Measurements from ENCODE around the gene DPP9. TPM values are rescaled to one million over a fixed set of nuclear protein-coding genes. Genes with fewer than 3 reads are reported as not detected.

The DPP9 gene
- total RNA-seq, 1 donor from 2014 or later: 84.8 TPM

- Mint-ChIP-seq H3K4me3 (ENCODE audit: low read depth) (no peak overlapping the region), H3K9me3 (no peaks in the 10 kb centered on the region), H3K36me3 (ENCODE audit: low read depth) (peaks cover 58% of the 10 kb centered on the region), H3K27ac (no peak overlapping the region), H3K27me3 (ENCODE audit: low read depth) (no peaks in the 10 kb centered on the region), H3K4me1 (ENCODE audit: low read depth) (no peaks in the 10 kb centered on the region)
- intact Hi-C loops (cut with micrococcal nuclease): no loop called here
- DNase-seq (ENCODE audit: low spot score): no peak
These were observed 23.0 kb downstream of the DPP9 start for GRCh38 chr19:4700693-4700970.

- Mint-ChIP-seq H3K36me3 (ENCODE audit: low read depth) (peaks cover 60% of the 10 kb centered on the region), H3K9me3 (no peaks in the 10 kb centered on the region), H3K4me1 (ENCODE audit: low read depth) (no peaks in the 10 kb centered on the region), H3K27ac (no peak overlapping the region), H3K4me3 (ENCODE audit: low read depth) (no peak overlapping the region), H3K27me3 (ENCODE audit: low read depth) (no peaks in the 10 kb centered on the region)
- intact Hi-C loops (cut with micrococcal nuclease): no loop called here
- no peak for DNase-seq (ENCODE audit: low spot score)
These were observed 23.6 kb downstream of the DPP9 start for GRCh38 chr19:4699826-4700692.

- no peak for DNase-seq (ENCODE audit: low spot score)
- no peak overlapping the region for H3K4me3 Mint-ChIP-seq (ENCODE audit: low read depth)
- no peaks in the 10 kb centered on the region for H3K27me3 Mint-ChIP-seq (ENCODE audit: low read depth)
- intact Hi-C loops (cut with micrococcal nuclease): no loop called here
- H3K27ac Mint-ChIP-seq: no peak overlapping the region
- no peaks in the 10 kb centered on the region for H3K4me1 Mint-ChIP-seq (ENCODE audit: low read depth)
- no peaks in the 10 kb centered on the region for H3K9me3 Mint-ChIP-seq
- H3K36me3 Mint-ChIP-seq (ENCODE audit: low read depth): peaks cover 68% of the 10 kb centered on the region
These were observed 26.3 kb downstream of the DPP9 start for GRCh38 chr19:4697304-4697703.

DNA sequence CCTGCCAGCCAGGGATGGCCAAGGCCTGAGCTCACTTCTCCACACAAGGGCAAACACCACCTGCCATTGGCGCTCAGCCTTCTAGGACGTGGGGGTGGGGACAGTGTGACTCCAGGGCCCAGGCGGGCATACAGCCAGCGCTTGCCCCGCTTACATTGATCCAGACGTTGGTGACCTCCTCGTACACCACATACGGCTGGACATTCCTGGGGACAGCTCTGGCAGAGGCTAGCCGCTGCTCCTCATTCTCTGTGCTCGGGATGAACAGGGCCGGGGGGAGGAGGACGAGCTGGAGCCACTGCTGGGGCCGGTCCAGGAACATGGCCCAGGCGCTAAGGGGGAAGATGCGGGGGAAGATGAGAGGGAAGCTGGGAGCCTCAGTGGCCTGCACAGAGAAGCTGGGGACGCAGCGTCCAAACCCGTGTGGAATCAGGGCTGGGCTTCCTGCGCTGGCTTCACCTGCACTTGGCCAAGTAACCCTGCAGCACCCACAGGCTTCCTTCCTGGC lies 28.4 kb downstream of the DPP9 start:
- no peak for DNase-seq (ENCODE audit: low spot score)
- Mint-ChIP-seq H3K4me1 (ENCODE audit: low read depth) (no peaks in the 10 kb centered on the region), H3K9me3 (no peaks in the 10 kb centered on the region), H3K27me3 (ENCODE audit: low read depth) (no peaks in the 10 kb centered on the region), H3K36me3 (ENCODE audit: low read depth) (peaks cover 62% of the 10 kb centered on the region), H3K27ac (no peak overlapping the region), H3K4me3 (ENCODE audit: low read depth) (no peak overlapping the region)
- intact Hi-C loops (cut with micrococcal nuclease): no loop called here

DNA sequence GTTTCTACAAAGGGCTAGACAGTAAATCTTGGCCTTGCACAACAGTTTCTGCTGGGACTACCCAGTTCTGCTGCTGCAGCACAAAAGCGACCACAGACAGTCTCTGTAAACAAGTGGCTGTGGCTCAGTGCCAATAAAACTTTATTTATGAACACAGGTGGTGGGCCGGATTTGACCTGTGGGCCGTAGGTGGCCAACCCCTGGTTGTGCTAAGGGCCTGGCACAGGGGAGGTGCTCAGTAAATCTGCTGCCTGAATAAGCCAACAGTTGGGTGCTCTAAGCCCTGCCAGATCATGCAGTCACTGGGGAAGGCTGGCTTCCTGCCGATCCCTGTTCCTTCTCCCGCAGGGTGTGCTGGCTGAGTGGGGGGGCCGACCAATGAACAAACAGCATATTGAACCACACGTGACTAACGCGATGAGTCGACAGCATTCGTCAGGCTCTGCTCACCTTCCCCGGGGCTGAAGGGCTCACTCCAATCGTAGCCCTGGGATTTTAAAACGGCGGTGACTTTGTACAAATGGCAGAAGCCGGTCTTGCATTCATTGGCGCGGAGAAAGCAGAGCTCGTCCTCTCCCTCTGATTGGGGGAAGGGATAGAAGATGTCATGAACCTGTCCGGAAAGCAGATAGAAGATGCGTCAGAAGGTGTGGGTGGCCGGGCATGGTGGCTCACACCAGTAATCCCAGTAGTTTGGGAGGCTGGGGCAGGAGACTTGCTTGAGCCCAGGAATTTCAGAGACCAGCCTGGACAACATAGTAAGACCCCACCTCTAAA lies 29.2 kb downstream of the DPP9 start:
- DNase-seq (ENCODE audit: low spot score): no peak
- H3K27me3 Mint-ChIP-seq (ENCODE audit: low read depth): no peaks in the 10 kb centered on the region

GRCh38 chr19:4693471-4694121 lies 30.0 kb downstream of the DPP9 start:
- H3K9me3 Mint-ChIP-seq: no peaks in the 10 kb centered on the region
- H3K27ac Mint-ChIP-seq: no peak overlapping the region
- intact Hi-C loops (cut with micrococcal nuclease): no loop called here
- H3K36me3 Mint-ChIP-seq (ENCODE audit: low read depth): peaks cover 52% of the 10 kb centered on the region
- DNase-seq (ENCODE audit: low spot score): no peak
- no peak overlapping the region for H3K4me3 Mint-ChIP-seq (ENCODE audit: low read depth)
- no peaks in the 10 kb centered on the region for H3K27me3 Mint-ChIP-seq (ENCODE audit: low read depth)
- H3K4me1 Mint-ChIP-seq (ENCODE audit: low read depth): no peaks in the 10 kb centered on the region

More for the DNA sequence above, 29.2 kb downstream of the DPP9 start:
- H3K4me1 Mint-ChIP-seq (ENCODE audit: low read depth): no peaks in the 10 kb centered on the region
- peaks cover 54% of the 10 kb centered on the region for H3K36me3 Mint-ChIP-seq (ENCODE audit: low read depth)
- H3K4me3 Mint-ChIP-seq (ENCODE audit: low read depth): no peak overlapping the region
- H3K27ac Mint-ChIP-seq: no peak overlapping the region
- intact Hi-C loops (cut with micrococcal nuclease): no loop called here
- H3K9me3 Mint-ChIP-seq: no peaks in the 10 kb centered on the region

- Mint-ChIP-seq H3K4me3 (ENCODE audit: low read depth) (no peak overlapping the region), H3K27ac (no peak overlapping the region), H3K4me1 (ENCODE audit: low read depth) (no peaks in the 10 kb centered on the region), H3K27me3 (ENCODE audit: low read depth) (no peaks in the 10 kb centered on the region), H3K36me3 (ENCODE audit: low read depth) (peaks cover 52% of the 10 kb centered on the region), H3K9me3 (no peaks in the 10 kb centered on the region)
- DNase-seq (ENCODE audit: low spot score): no peak
- intact Hi-C loops (cut with micrococcal nuclease): no loop called here
These were observed 30.6 kb downstream of the DPP9 start for GRCh38 chr19:4693078-4693350.

- H3K36me3 Mint-ChIP-seq (ENCODE audit: low read depth): peaks cover 48% of the 10 kb centered on the region
These were observed 31.2 kb downstream of the DPP9 start for GRCh38 chr19:4692251-4693077.

DNA sequence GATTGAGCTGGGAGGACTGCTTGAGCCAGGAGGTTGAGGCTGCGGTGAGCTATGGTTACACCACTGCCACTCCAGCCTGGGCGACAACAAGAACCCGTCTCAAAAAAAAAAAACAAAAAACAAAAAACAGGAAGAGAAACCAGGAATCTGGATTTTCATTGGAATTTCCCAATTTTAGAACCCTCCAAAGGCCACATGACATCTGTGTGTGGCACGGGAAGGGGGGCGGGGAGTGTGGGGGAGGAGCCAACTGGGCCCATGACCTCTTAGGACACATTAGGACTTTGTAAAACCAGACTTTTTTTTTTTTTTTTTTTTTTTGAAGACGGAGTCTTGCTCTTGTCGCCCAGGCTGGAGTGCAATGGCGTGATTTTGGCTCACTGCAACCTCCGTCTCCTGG lies 32.3 kb downstream of the DPP9 start:
- H3K4me1 Mint-ChIP-seq (ENCODE audit: low read depth): no peaks in the 10 kb centered on the region
- no peak for DNase-seq (ENCODE audit: low spot score)
- no peaks in the 10 kb centered on the region for H3K27me3 Mint-ChIP-seq (ENCODE audit: low read depth)
- H3K27ac Mint-ChIP-seq: no peak overlapping the region
- H3K36me3 Mint-ChIP-seq (ENCODE audit: low read depth): peaks cover 52% of the 10 kb centered on the region
- no peak overlapping the region for H3K4me3 Mint-ChIP-seq (ENCODE audit: low read depth)
- intact Hi-C loops (cut with micrococcal nuclease): no loop called here
- H3K9me3 Mint-ChIP-seq: no peaks in the 10 kb centered on the region

More at GRCh38 chr19:4692251-4693077, 31.2 kb downstream of the DPP9 start:
- Mint-ChIP-seq H3K27me3 (ENCODE audit: low read depth) (no peaks in the 10 kb centered on the region), H3K27ac (no peak overlapping the region), H3K9me3 (no peaks in the 10 kb centered on the region), H3K4me3 (ENCODE audit: low read depth) (no peak overlapping the region), H3K4me1 (ENCODE audit: low read depth) (no peaks in the 10 kb centered on the region)
- intact Hi-C loops (cut with micrococcal nuclease): no loop called here
- no peak for DNase-seq (ENCODE audit: low spot score)

DNA sequence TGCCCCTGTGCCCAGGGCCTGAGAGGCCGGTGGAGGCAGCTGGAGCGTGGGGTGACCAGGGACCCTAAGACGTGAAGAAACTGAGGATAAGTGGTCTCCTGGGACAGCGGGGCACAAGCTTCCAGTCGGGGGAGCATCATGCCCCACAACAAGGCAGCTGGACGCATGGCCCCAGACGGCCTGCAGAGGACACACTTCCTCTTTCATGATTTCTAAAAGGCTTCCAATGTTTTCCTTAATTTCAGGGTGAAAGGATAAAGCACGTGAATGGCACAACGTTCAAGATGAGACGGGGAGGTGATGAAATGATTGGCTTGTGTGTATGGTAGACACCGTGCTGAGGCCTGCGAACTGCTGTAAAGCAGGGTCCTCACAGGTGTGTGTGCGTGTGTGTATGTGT lies 33.3 kb downstream of the DPP9 start:
- intact Hi-C loops (cut with micrococcal nuclease): no loop called here
- DNase-seq (ENCODE audit: low spot score): no peak
- no peak overlapping the region for H3K27ac Mint-ChIP-seq
- H3K36me3 Mint-ChIP-seq (ENCODE audit: low read depth): peaks cover 45% of the 10 kb centered on the region
- no peaks in the 10 kb centered on the region for H3K27me3 Mint-ChIP-seq (ENCODE audit: low read depth)
- H3K4me3 Mint-ChIP-seq (ENCODE audit: low read depth): no peak overlapping the region
- H3K9me3 Mint-ChIP-seq: no peaks in the 10 kb centered on the region
- no peaks in the 10 kb centered on the region for H3K4me1 Mint-ChIP-seq (ENCODE audit: low read depth)

DNA sequence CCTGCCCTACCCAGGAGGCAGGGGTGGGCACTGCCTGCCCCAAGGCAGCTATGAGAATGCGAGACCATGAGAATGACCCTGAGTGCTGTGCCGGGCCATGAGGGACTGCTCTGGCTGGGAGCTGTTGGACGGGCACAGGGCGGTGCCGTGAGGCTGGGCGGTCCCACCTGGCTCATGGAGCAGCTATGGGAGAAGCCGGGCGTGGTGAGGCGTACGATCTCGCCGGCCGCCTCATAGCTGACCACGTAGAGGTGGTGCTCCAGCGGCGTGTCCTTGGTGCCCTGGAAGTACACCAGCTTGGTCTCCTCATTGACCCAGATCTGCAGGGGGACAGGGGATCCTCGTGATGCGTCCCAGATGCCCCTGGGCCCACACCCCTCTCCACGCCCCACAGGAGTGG lies 34.2 kb downstream of the DPP9 start:
- DNase-seq (ENCODE audit: low spot score): no peak
- H3K27ac Mint-ChIP-seq: no peak overlapping the region
- no peaks in the 10 kb centered on the region for H3K27me3 Mint-ChIP-seq (ENCODE audit: low read depth)
- H3K9me3 Mint-ChIP-seq: no peaks in the 10 kb centered on the region
- H3K4me3 Mint-ChIP-seq (ENCODE audit: low read depth): no peak overlapping the region
- peaks cover 41% of the 10 kb centered on the region for H3K36me3 Mint-ChIP-seq (ENCODE audit: low read depth)
- no peaks in the 10 kb centered on the region for H3K4me1 Mint-ChIP-seq (ENCODE audit: low read depth)
- intact Hi-C loops (cut with micrococcal nuclease): no loop called here

DNA sequence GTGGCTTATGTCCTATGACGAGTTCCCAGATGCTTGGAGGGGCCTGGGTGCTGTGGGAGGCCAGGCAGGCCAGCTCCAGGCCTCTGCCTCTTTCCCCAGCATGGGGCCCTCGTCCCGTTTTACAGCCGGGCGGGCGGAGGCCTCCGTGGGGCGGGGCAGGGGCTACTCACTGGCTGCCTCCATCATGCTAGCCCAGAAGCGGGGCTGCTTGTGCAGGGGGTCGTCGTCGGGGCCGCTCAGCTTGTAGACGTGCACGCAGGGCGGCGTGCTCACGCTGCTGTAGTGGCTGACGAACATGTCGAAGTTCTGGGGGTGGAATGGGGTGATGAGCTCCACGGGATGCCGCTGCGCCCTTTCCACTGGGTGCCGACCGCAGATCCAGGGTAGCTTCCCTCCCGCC lies 35.1 kb downstream of the DPP9 start:
- H3K9me3 Mint-ChIP-seq: no peaks in the 10 kb centered on the region
- no peaks in the 10 kb centered on the region for H3K4me1 Mint-ChIP-seq (ENCODE audit: low read depth)
- no peak for DNase-seq (ENCODE audit: low spot score)
- H3K27me3 Mint-ChIP-seq (ENCODE audit: low read depth): no peaks in the 10 kb centered on the region
- peaks cover 41% of the 10 kb centered on the region for H3K36me3 Mint-ChIP-seq (ENCODE audit: low read depth)
- no peak overlapping the region for H3K27ac Mint-ChIP-seq
- no peak overlapping the region for H3K4me3 Mint-ChIP-seq (ENCODE audit: low read depth)
- intact Hi-C loops (cut with micrococcal nuclease): no loop called here

Data from activated T-helper 2 cell treated with anti-CD3 and anti-CD28 coated beads, Interferon-gamma antibody, Interleukin-2, Interleukin-4, amounts not matched to agents 10 μg/mL and 5 μg/mL and 100 μg/mL, durations not matched to agents 14 hours and 24 hours and 36 hours (primary cell).